LNCAP (cell line): ENCODE measurements around the gene FAT1.

Experiments used
- CTCF ChIP-seq: fragments of 450-650 bp; IDR thresholded peaks from 2 replicates; pipeline ENCODE4 v1.5.1; 2017; ENCODE audit warnings: mild to moderate bottlenecking

Gene FAT1

GRCh38 chr4:186764457-186764856, 40.8 kb upstream of the FAT1 start:
- TF ChIP-seq CTCF, result no peak

DNA sequence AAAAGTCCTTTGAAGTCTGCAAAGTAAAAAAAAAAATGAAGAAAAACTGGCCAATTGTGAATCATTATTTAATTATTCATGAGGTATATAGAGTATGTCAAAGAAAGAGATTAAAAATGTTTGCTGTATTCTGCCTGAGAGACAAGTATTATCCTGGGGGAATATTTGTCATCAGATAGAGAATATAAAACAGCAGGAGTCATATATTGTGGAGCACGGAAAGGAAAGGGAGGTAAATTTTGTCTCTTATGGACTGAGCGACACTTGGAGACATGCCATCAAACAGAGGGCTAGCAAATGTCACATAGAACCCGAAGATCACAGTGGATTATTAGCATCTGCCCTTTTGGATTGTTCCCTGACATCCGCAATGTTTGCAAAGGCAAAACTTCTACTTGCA, 39.2 kb upstream of the FAT1 start:
- no peak for TF ChIP-seq CTCF

- TF ChIP-seq CTCF, result no peak
Measured at GRCh38 chr4:186762361-186762760, 38.7 kb upstream of the FAT1 start.

GRCh38 chr4:186761393-186761792, 37.7 kb upstream of the FAT1 start:
- TF ChIP-seq CTCF, result no peak

GRCh38 chr4:186760576-186760975, 36.9 kb upstream of the FAT1 start:
- TF ChIP-seq CTCF, result no peak

- TF ChIP-seq CTCF, result no peak
Measured at GRCh38 chr4:186759990-186760389, 36.3 kb upstream of the FAT1 start.

- no peak for TF ChIP-seq CTCF
Measured at GRCh38 chr4:186758929-186759682, 35.5 kb upstream of the FAT1 start.
